Inflammatory macrophage (primary cell): ENCODE measurements around the gene COMMD7.
"Not testable (repeated sequence)": the region's sequence is repeated elsewhere in the genome, so short reads cannot be mapped to it uniquely, and the experiment has no call there.

Experiments
- DNase-seq, 2 donors: peaks; one replicate each; pipeline ENCODE4 v3.0.0-alpha.2; 2020 to 2022

The COMMD7 gene

DNA sequence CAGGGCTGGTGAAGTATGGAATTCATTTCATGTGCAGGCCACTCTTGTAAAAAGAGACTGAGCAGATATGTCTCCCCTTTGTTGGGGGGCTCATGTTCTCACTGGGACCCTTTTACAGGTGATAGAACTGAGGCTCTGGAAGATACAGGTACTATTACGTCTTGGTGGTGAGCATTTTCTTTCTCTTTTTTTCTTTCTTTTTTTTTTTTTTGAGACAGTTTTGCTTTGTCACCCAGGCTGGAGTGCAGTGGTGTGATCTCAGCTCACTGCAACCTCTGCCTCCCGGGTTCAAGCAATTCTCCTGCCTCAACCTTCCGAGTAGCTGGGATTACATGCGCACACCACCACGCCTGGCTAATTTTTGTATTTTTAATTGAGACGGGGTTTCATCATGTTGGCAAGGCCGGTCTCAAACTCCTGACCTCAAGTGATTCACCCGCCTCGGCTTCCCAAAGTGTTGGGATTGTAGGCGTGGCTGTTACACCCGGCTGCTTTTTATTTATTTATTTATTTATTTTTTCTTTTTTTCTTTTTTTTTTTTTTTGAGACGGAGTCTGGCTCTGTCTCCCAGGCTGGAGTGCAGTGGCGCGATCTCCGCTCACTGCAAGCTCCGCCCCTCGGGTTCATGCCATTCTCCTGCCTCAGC is 22.1 kb upstream of the COMMD7 start:
- not testable (repeated sequence) for DNase-seq

DNA sequence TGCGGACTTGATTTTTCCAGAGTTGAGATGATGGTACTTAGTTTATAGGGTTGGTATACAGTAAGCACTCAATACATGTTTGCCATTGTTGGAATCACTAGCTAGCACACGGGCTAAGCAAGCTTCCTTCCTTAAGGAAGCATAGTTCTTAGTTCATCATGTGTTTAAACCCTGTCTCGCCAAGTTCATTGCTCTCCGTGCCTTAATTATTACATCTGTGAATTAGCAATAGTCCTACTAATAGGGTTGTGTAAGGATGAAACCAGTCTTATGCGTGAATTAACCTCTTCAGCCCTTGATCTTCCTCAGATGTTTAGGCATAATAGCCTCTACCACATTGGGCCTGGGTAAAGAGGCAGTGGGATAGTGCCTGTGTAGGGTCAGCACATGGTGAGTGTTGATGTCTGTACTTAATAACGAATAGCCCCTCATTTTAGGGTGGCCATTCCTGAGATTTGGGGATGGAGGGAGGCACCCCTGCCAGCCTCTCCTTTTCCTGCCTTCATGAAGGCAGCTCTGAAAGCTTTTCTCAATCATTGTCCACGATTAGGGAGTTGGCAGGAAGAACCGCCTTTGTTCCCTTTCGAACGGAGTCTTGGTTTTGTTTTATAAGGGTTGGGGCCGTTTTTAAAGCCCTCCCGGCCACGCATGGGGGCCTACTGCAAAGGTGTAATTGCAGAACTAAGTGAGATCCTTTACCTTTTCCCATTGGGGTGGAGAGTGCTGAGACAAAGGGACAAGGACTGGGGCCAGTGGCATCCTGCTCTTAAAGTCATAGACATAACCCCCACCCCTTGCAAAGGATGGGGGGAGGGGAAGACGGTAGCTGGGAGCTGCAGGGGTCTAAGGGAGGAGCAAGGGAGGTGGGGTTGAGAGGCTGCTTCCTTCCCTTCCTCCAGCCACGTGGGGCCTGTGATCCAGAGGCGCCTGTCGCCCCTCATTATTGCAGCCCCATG is 21.0 kb upstream of the COMMD7 start:
- DNase-seq: no peak

DNA sequence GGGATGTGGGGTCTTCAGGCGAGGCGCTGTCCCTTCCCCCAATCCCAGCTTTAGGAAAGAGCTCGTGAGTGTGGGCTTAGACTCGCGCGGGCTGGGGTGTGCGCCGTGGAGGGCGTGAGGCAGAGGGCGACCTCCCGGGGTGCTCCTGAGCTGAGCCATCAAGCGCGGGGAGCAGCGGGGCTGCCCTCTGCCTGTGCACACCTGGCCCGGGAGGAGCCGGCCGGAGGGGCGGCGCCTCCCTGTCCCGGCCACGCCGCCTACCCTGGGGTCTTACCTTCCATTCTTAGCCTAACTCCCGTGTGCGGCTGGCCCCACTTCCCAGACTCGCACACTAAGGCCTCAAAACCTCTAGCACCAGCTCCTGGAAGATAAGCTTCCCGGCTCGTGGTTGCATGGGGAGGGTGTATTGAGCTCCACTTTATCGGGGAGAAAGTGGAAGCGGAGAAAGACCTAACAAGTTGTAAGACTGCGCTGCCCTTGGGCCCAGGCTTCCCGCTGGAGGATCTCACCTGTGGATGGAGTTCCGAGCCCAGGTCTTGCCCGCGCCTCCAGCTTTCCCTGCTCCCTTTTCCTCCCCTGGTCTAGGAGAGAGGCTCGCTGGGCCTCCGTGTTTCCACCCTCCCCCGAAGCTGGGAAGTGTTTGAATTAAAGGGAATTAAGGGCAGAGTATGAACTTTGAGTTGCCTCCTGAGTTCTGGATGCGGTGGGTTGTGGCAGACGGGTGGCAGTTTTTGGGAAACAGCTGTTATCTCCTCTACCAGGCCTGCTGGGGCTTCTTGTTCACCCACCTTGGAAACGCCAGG is 20.1 kb upstream of the COMMD7 start:
- no peak for DNase-seq

DNA sequence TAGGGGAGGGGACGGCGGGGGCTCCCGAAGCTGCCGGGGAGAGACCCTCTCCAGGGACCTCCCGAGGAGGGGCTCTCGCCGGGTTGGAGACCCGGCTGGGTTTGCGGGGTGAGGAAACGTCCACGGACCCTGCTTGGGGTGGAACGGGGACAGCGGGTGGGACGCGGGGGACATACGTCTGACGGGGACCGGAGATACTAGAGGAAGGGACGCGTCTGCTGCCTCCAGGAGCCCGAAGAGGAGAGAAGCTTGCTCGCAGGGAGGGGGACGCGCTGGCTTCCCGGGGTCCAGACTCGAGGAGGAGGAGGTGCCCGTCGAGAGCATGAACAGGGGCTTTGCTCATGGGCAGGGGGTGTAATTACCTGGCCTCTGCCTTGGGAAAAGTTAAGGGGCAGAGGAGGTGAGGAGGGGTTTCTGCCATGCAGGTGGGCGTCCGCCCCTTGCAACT is 19.5 kb upstream of the COMMD7 start:
- peak in 1 of 2 donors; percentile 13 for DNase-seq

DNA sequence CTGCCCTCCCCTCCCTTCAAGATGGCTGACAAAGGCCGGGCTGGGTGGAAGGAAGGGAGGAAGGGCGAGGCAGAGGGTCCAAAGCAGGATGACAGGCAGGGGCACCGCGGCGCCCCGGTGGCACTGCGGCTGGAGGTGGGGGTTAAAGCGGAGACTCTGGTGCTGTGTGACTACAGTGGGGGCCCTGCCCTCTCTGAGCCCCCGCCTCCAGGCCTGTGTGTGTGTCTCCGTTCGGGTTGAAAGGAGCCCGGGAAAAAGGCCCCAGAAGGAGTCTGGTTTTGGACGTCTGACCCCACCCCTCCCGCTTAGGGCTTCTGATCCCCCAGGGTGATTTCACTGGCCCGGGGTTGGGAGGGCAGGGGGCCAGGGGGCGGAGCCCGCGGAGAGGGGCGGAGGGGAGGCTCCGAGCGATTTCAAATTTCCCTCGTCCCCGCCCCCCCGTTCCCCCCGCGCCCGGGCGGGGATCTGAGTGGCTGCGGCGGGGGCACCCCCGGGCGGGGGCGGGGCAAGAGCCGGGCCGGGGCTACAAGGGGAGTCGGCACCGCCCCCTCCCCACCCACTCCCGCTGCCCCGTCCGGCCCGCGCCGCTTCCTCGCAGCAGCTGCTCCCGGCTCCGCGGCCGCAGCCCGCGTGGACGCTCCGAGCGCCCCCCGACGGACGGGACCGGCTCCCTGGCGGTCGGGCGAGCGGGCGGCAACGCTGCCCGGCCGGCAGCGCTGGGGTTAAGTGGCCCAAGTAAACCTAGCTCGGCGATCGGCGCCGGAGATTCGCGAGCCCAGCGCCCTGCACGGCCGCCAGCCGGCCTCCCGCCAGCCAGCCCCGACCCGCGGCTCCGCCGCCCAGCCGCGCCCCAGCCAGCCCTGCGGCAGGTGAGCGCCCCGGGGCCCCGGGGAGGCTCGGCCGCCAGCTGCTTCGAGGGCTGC is 18.8 kb upstream of the COMMD7 start, which contains the start of gene DNMT3B:
Gene DNMT3B, plus strand, starts transcription at position 555 of the 923 bp plus-strand sequence. CDS start 17,939 bp downstream, outside the sequence.
- peak; percentile 61 to 73 for DNase-seq

DNA sequence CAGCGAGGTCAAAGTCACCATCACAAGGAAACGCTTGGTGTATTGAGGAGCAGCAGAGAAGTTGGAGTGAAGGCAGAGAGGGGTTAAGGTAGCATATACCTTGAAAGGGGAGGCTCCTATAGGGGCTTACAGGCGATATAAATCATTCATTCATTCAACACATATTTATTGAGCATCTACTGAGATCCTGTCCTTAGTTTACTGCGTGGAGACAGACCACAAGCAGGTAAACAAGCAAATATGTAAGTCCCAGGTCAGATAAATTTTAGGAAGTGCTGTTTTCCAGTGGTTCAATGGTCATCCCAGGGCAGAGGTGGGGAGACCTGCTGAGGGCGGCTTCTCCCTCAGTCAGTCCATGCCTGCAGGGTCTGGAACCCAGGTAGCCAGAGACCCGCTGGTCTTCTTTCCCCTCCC is 18.2 kb upstream of the COMMD7 start:
- DNase-seq: no peak

DNA sequence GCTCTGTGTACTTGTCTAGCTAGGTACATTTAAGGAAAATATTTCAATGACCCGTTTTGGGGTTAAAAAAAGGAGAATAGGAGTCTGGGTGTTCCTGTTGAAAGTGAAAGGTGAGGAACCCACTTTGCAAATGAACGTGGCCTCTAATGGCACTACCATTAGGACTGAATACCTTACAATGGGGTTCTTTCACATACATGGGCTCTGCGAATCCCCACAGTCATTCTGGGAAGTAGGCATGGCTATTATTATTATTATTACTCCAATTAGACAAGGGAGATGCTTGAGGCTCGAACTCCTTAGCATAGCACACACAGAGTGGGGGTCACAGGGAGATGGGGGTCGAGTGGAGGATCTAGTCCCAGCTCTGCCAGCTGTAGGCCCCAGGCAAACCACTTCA is 12.9 kb upstream of the COMMD7 start:
- DNase-seq: no peak

DNA sequence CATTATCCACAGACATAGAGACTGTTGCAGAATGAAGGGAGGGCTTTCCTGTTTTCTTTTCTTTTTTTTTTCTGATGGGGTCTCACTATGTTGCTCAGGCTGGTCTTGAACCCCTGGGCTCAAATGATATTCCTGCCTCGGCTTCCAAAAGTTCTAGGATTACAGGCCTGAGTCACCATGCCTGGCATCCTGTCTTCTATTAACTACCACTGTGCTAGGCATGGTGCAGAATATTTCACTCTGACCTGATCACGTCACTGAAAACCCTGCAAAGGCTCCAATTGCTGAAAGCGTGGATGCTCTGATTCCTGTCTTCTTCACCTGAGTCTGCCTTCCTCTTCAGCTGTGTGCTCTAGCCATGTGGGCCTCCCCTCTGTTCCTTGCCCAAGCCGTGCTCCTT is 10.5 kb upstream of the COMMD7 start:
- DNase-seq: no peak

DNA sequence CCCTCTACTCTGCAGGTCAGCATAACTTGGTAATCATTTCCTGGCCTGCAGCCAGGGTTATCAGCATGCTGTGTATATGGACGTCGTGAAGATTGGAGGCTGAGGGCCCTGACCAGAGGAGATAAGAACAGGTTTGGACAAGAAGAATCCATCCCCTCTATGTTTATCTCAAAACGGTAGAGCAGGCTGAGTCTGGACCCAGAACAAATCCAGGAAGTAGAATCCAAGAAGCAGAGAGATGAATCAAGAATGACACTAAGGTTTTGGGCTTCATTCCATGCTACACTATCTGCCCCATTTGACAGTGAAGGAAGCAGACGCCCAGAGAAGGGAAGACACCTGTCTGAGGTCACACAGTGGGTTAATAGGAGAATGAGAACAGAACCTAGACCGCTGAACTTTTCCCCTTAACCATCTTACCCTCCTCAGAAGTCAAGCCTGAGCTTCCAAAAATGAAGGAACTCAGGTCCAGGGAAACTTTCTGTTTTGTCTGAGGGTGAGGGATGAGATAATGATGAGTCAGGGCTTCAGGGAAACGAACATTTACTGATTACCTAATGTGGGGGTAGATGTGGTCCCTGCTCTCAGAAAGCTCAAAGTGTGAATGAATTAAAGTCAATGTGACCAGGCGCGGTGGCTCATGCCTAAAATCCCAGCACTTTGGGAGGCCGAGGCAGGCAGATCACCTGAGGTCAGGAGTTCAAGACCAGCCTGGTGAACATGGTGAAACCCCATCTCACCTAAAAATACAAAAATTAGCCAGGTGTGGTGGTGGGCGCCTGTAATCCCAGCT is 9.4 kb upstream of the COMMD7 start:
- DNase-seq: no peak

DNA sequence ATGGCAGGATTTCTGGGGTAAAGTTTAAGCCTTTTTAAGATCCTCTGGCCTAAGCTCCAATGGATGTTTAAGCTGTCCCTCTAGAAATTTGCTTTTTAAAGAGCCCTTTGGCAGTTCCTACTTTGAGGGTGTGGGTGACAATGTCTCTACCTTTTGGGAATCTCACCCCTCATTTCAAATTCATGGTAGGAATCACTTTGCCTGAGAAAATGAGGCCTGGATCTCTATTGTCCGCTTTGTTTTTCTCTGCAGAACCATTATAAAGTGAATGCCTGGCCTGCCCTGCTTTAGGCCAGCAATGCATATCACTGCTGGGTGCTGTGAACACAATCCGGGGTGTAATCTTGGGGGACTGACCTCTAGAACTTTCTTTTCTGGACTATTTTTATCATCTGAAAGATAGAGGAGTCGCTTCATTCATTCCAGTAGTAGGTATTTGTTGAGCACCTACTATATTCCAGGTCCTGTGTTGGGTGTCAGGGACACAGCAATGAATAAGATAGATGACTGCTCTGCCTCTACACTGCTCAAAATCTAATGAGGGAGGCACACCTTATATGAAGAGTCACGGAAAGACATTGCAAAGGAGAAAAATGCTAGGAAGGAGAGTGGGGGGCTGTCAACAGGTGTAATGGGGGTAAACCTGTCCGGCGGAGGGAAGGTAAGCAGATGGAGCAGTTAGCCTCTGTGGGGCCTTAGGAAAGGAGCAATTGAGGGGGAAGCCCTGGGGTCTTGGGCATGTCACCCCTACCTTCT is 8.6 kb upstream of the COMMD7 start:
- no peak for DNase-seq

DNA sequence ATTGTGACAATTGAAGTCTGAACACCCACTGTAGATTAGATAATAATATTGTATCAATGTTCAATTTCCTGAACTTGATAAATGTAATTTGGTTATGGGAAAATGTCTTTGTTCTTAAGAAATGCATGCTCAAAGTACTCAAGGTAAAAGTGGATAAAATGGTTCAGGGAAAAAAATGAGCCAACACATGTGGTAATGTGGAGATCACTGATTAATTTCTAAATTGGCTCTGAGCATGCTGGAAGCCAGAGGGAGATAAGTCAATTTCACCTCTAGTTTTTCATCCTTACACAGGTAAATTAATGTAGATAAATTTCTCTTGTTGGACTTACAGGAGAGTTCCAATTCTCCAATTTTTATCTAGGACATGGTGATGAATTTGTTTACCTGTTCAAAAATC is 8.0 kb upstream of the COMMD7 start:
- no peak for DNase-seq

DNA sequence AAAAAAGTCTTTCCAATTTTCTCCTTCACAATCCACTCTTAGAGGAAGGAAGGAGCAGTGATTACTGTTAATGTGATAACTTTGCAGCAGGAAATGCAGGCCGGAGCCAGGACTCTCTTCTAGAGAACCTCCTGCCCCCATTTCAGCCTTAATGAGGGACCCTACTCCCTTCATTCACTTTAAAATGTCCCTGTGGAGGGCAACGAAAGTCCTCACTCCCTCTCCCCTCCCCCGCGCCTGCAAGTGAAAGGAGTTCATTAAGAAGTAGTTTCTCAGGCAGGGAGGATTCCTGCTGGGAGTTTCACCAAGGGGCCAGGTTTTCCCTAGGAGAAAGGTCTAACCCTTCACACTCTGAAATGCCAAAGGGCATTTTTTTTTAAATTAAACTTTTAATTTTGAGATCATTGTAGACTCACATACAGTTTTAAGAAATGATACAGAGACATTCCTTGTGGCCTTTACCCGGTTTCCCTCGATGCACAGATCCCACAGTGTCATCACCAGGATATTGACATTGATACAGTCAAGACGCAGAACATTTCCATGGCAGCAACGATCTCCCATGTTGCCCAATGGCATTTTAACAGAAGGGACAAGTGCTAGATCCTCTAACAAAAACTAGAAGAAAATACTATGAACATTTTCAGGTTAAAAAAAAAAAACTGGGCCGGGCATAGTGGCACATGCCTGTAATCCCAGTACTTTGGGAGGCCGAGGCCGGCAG is 6.8 kb upstream of the COMMD7 start:
- no peak for DNase-seq

DNA sequence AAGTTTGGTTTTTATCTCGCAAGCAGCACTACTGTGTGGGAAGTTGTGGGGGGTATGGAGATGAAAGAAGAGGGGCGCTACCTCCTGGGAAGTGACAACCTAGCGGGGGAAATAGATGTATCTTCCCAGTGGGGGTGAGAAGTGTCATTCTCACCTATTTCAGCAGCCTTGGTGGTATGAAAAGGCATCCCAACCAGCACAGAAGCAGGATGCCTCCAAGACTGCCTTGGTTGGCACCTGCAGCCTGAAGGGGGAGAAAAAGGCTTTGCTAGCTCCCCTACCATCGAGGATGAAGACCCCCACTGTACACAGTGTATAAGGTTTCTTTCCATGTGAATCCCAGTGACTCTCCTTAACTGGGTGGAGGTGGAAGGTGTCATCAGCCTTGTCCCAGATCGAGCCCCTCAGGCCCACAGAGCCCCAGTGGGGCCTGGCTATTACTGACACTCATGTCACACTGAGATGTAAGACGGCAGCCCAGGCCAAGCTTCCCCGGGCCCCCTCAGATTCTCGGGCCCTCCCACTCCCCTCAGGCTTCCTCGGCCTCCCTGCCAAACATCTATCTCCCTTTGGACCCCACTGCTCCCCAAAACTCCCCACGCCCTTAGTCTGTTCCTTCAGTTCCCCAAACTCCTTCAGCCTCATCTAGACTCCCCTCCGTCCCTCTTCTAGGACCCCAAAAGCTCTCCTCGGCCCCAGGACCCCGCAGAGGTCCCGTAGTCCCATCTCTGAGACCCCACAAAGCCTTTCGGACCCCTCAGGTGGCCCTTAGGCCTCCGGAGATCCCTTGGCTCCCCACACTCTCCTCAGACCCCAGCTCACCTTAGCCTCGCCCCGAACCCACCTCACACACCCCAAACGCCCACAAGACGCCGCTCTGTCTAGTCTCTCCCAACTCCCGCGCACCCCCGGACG is 688 bp downstream of the COMMD7 start:
- DNase-seq: no peak

DNA sequence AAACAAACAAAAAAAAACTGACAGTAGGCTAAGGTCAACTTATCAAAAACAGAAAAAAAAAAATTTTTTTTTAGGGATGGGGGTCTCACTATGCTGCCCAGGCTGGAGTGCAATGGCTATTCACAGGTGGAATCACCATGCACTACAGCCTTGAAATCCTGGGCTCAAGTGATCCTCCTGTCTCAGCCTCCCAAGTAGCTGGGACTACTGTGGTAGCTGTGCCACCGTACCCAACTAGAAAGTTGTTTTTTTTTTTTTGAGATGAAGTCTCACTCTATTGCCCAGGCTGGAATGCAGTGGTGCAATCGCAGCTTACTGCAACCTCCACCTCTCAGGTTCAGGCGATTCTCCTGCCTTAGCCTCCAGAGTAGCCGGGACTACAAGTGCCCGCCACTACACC is 2.1 kb downstream of the COMMD7 start:
- DNase-seq: no peak

DNA sequence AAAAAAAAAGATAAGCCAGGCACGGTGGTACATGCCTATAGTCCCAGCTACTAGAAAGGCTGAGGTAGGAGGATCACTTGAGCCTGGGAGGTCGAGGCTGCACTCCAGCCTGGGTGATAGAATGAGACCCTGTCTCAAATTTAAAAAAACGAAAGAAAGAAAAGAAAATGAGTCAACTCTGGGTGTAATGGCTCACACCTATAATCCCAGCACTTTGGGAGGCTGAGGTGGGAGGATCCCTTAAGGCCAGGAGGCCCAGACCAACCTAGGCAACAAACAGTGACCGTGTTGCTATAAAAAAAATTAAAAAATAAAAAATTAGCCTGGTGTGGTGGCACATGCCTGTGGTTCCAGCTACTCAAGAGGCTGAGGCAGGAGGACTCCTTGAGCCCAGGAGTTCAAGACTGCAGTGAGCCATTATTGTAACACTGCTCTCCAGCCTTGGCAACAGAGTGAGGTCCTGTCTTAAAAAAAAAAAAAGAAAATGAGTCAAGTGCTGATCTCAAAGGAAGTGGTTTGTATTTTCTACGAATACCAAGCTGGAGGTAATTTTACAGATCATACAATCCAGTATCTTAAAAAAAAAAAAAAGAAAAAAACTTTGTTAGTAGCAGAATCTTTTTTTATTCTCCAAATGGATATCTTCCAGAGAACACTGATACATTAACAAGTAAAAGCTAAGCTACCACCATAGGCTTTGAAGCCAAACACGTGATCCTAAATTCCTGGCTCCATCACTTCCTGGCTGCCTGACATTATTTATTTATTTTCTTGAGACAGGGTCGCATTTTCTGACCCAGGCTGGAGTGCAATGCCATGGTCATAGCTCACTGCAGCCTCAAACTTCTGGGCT is 5.7 kb downstream of the COMMD7 start:
- DNase-seq: no peak

DNA sequence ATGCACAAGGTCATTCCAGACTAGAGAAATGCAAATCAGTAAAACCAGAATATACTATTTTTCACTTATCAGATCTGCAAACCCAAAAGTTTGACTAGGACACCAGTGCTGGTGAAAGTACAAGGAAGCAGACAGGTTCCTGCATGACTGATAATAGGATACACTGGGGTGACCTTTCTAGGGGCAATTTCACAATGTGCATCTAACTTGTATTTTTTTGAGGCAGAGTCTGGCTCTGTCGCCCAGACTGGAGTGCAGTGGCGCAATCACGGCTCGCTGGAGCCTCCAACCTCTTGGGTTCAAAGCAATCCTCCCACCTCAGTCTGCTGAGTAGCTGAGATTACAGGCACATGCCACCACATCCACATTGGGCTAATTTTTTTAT is 11.4 kb downstream of the COMMD7 start:
- peak; percentile 77 to 87 for DNase-seq

DNA sequence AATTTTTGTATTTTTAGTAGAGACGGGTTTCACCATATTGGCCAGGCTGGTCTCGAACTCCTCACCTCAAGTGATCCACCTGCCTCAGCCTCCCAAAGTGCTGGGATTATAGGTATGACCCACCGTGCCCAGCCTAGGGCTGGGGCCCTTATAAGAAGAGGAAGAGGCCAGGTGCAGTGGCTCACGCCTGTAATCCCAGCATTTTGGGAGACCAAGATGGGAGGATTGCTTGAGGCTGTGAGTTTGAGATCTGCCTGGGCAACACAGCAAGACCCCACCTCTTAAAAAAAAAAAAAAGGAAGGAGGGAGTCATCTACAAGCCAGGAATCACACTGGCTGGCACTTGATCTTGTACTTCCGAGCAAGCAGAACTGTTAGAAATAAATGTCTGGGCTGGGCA is 13.9 kb downstream of the COMMD7 start:
- DNase-seq: not testable (repeated sequence)
